Measurements from ENCODE around the gene IGF2BP2.
A peak's percentile ranks its signal among the peaks of the same experiment; 100 is the strongest.

IGF2BP2 gene

GRCh38 chr3:185825006-185825638 lies at the start of gene IGF2BP2:
IGF2BP2 (minus strand) TSS chr3:185825042; CDS start chr3:185824960, 82 bp downstream.
- Histone ChIP-seq H3K9ac (peak within 1 kb of the TSS; percentile 92), H3K79me2 (ENCODE audit: insufficient read depth, low read depth) (peaks cover 12% of the 10 kb centered on the region; the same call in 1 of the 2 replicates)

GRCh38 chr3:185874119-185874518 lies 49.3 kb upstream of the IGF2BP2 start:
- Histone ChIP-seq H3K36me3 (ENCODE audit: insufficient read depth) (no peaks in the 10 kb centered on the region), H3K27ac (no peak overlapping the region), H2AFZ (ENCODE audit: low read depth) (no peak overlapping the region), H3K9ac (no peak overlapping the region), H4K20me1 (ENCODE audit: insufficient read depth) (no peaks in the 10 kb centered on the region), H3K4me2 (no peak overlapping the region), H3K4me3 (IDR thresholded peaks at IDR 0.05; ENCODE audit: insufficient read depth, low read depth, low read length) (no peak overlapping the region), H3K4me1 (ENCODE audit: low read depth, poor library complexity, severe bottlenecking) (no peaks in the 10 kb centered on the region), H3K79me2 (ENCODE audit: insufficient read depth, low read depth) (no peaks in the 10 kb centered on the region), H3K27me3 (ENCODE audit: insufficient read depth, low read depth) (no peaks in the 10 kb centered on the region)
- no peak for TF ChIP-seq CTCF (conservative IDR thresholded peaks at IDR 0.05; ENCODE audit: low read depth, low read length)

More at GRCh38 chr3:185825006-185825638, at the start of gene IGF2BP2:
- Histone ChIP-seq H3K4me3 (IDR thresholded peaks at IDR 0.05; ENCODE audit: insufficient read depth, low read depth, low read length) (peak within 1 kb of the TSS; percentile 93), H3K4me2 (peak within 1 kb of the TSS; percentile 93), H3K27me3 (ENCODE audit: insufficient read depth, low read depth) (no peaks in the 10 kb centered on the region), H2AFZ (ENCODE audit: low read depth) (peak within 1 kb of the TSS; percentile 96), H3K27ac (peak within 1 kb of the TSS; percentile 49), H3K36me3 (ENCODE audit: insufficient read depth) (no peaks in the 10 kb centered on the region), H3K4me1 (ENCODE audit: low read depth, poor library complexity, severe bottlenecking) (peaks cover 12% of the 10 kb centered on the region), H4K20me1 (ENCODE audit: insufficient read depth) (no peaks in the 10 kb centered on the region)
- TF ChIP-seq CTCF (conservative IDR thresholded peaks at IDR 0.05; ENCODE audit: low read depth, low read length) = no peak

DNA sequence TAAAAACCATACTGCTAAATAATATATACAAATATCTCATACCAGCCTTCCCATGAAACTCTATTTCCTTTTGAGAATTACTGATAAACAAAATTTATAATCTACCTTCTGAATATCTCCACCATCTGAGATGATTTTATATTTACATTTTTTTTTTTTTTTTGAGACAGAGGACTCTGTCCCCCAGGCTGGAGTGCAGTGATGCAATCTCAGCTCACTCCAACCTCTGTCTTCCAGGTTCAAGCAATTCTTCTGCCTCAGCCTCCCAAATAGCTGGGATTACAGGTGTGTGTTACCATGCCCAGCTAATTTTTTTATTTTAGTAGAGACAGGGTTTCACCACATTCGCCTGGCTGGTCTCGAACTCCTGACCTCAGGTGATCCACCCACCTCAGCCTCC lies 42.8 kb upstream of the IGF2BP2 start:
- H3K4me3 ChIP-seq (IDR thresholded peaks at IDR 0.05; ENCODE audit: insufficient read depth, low read depth, low read length) = no peak overlapping the region
- H3K27me3 ChIP-seq (ENCODE audit: insufficient read depth, low read depth) = no peaks in the 10 kb centered on the region
- H3K79me2 ChIP-seq (ENCODE audit: insufficient read depth, low read depth) = no peaks in the 10 kb centered on the region
- H2AFZ ChIP-seq (ENCODE audit: low read depth) = no peak overlapping the region
- no peak for TF ChIP-seq CTCF (conservative IDR thresholded peaks at IDR 0.05; ENCODE audit: low read depth, low read length)
- H3K4me2 ChIP-seq = no peak overlapping the region
- H3K27ac ChIP-seq = no peak overlapping the region
- no peaks in the 10 kb centered on the region for H3K4me1 ChIP-seq (ENCODE audit: low read depth, poor library complexity, severe bottlenecking)
- no peaks in the 10 kb centered on the region for H3K36me3 ChIP-seq (ENCODE audit: insufficient read depth)
- no peak overlapping the region for H3K9ac ChIP-seq
- H4K20me1 ChIP-seq (ENCODE audit: insufficient read depth) = no peaks in the 10 kb centered on the region

DNA sequence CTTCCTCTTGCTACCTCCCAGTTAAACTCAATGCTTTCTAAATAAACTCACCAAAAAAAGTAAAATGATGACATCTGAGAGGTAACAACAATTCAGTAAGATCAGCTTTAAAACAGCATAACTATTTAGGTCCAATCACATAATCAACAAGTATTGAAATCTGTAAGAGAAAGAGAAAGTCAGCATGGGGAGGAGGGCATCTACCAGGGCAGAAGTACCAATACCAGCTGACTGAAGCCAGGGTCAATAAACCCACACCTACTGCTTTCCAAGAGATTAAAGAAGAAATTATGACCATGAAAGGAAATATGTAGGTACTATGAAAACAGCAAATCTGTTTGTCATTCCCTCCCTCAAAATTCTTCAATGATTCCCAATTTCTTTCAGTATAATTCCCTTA lies 42.2 kb upstream of the IGF2BP2 start:
- Histone ChIP-seq H3K9ac (no peak overlapping the region), H3K27ac (no peak overlapping the region), H2AFZ (ENCODE audit: low read depth) (no peak overlapping the region), H3K27me3 (ENCODE audit: insufficient read depth, low read depth) (no peaks in the 10 kb centered on the region), H3K4me2 (no peak overlapping the region), H3K79me2 (ENCODE audit: insufficient read depth, low read depth) (no peaks in the 10 kb centered on the region), H3K4me1 (ENCODE audit: low read depth, poor library complexity, severe bottlenecking) (no peaks in the 10 kb centered on the region), H3K4me3 (IDR thresholded peaks at IDR 0.05; ENCODE audit: insufficient read depth, low read depth, low read length) (no peak overlapping the region), H4K20me1 (ENCODE audit: insufficient read depth) (no peaks in the 10 kb centered on the region), H3K36me3 (ENCODE audit: insufficient read depth) (no peaks in the 10 kb centered on the region)
- no peak for TF ChIP-seq CTCF (conservative IDR thresholded peaks at IDR 0.05; ENCODE audit: low read depth, low read length)
